GM12891 (cell line): Measurements from ENCODE around the gene FRA10AC1.

Experiments
- DNase-seq: peaks from one replicate; pipeline ENCODE4 v3.0.0; 2011; ENCODE audit warnings: low spot score; ENCODE audit not compliant: insufficient read length
- FAIRE-seq: peaks from 2 replicates; lab custom pipeline; 2011; peaks lifted over from hg19 to GRCh38; lab: Jason Lieb, UNC
- PAX5 ChIP-seq: IDR thresholded peaks from 2 replicates; pipeline ENCODE4 v1.6.1; 2011; ENCODE audit warnings: low read length, moderate library complexity, mild to moderate bottlenecking; ENCODE audit not compliant: insufficient read depth, severe bottlenecking
- POLR2A ChIP-seq: IDR thresholded peaks from 2 replicates; pipeline ENCODE4 v1.6.1; 2011; ENCODE audit warnings: low read depth, low read length, control low read depth
- POLR2AphosphoS5 ChIP-seq: IDR thresholded peaks from 2 replicates; pipeline ENCODE4 v1.6.1; 2011; ENCODE audit warnings: low read depth, low read length, control low read depth
- POU2F2 ChIP-seq: IDR thresholded peaks from 2 replicates; pipeline ENCODE4 v1.6.1; 2011; ENCODE audit warnings: low read depth, mild to moderate bottlenecking, control low read depth, low read length, moderate library complexity
- SPI1 ChIP-seq: IDR thresholded peaks from 2 replicates; pipeline ENCODE4 v1.6.1; 2011; ENCODE audit warnings: low read depth, low read length, control low read depth
- TAF1 ChIP-seq: IDR thresholded peaks from 2 replicates; pipeline ENCODE4 v1.6.1; 2011; ENCODE audit warnings: low read depth, low read length, control low read depth

FRA10AC1 gene

DNA sequence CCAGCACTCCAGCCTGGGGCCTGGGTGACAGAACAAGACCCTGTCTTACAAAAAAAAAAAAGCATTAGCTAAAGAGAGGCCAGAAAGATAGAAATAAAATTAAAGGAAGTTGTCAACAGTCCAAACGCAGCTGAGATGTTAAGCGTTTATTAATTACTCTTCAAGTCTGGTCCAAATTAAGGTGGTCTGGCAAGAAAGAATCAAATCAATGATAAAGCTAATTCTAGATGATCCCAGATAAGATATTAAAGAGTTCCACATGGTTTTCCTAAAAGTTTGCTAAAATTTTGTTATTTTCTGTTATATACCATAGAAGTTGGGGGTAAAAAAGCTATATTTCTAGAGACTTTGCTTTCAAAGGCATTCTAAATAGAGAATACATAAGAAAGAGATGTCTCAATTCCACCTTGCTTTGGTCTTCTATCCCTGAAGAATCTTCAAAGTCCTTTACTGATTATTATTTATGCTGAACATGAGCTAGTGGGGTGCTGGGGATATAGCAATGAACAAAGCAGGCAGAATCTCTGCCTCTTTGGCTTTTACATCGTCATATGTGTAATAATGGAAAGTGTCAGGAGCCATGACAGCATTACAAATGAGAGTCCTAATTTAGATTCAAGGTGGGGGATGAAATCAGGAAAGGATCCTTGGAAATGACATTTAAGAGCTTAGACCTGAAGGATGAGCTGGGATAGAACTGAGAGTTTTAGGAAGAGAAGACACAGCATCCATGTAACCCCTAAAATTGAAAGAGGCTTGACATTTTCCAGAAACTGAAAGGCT, 23.4 kb downstream of the FRA10AC1 start:
- TF ChIP-seq POLR2AphosphoS5 = no peak
- TF ChIP-seq POU2F2 = no peak
- no peak for TF ChIP-seq SPI1
- no peak for TF ChIP-seq TAF1
- TF ChIP-seq POLR2A = no peak
- no peak for TF ChIP-seq PAX5
- DNase-seq (no peak), FAIRE-seq (no peak)

DNA sequence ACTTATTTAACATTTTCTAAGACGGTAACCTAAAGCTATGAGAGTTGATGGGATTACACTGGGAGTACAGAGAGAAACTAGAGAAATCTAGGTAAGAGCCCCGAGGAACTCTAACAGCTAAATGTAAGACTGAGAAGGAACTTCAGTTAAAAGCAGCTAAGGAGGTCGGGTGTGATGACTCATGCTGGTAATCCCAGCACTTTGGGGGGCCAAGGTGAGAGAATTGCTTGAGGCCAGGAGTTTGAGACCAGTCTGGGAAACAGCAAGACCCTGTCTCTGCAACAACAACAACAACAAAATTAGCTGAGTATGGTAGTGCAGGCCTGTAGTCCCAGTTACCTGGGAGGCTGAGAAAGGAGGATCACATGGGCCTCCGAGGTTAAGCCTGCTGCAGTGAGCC, 24.0 kb downstream of the FRA10AC1 start:
- no peak for TF ChIP-seq TAF1
- no peak for TF ChIP-seq POLR2AphosphoS5
- no peak for TF ChIP-seq POU2F2
- TF ChIP-seq SPI1 = no peak
- no peak for TF ChIP-seq PAX5
- TF ChIP-seq POLR2A = no peak
- DNase-seq (no peak), FAIRE-seq (no peak)

DNA sequence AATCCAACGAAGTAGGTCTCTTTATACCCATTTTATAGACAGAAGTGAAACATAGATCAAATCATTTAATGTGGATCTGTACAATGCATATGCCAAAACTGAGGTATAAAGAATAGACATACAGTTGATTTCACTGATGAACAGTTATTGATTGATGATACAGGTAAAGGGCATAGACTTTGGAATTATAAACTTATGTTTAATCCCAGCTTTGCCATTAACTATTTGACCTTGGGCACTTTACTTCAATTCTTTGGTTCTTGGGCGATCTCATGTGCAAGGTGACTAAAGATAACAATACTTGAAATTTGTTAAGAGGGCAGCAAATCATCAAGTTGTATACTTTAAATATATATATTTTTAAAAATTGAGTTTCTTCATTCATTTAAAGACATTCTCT, 28.6 kb downstream of the FRA10AC1 start:
- DNase-seq (no peak), FAIRE-seq (no peak)
- TF ChIP-seq POLR2AphosphoS5 (no peak), PAX5 (no peak), POU2F2 (no peak), POLR2A (no peak), TAF1 (no peak), SPI1 (no peak)

DNA sequence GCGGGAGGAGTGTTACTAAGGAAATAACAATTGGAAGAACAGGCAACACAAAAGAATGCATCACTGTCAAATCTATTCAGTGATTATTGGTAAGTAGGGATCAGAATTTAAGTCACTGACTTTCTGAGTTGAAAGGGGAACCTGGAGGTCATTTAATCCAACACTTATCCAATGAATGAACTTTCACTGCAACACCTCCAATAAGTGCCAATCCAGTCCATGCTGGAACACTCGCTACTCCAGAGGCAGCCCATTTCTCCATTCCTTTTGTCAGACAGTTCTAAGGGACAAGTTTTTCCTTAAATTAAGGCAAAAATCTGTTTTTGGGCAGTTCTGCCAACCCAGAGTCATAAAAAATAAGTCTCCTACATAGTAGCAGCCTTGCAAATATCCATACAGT, 29.5 kb downstream of the FRA10AC1 start:
- DNase-seq (no peak), FAIRE-seq (no peak)
- TF ChIP-seq POLR2AphosphoS5 (no peak), POU2F2 (no peak), PAX5 (no peak), TAF1 (no peak), POLR2A (no peak), SPI1 (no peak)

DNA sequence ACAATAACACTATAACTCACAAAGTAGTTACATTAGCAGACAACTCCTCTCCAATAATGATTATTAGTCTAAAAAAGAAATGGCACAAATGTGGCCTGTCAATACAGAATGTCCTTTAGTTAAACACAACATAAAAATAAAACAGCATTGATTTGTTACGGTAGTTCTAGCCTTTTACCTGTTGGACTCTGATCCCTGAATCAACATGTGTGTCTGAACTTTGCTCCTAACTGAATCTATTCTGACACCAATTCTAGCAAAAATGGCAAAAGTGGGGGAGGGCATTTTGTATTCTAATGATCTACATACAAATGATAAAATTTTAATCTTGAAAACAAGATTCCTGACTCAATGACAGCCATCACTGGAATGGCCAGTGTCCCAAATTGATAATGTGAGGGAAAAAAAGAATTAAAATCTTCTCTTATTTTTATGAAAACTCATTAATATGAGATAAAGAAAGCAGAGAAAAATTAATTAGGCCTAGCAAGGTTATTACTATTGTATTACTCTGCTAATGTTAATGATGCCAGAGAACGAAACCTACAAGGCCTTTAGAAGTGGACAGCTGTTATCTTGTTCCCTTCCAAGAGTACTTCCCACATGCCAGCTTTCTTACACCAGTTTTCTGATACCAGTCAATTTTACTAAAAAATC, 30.2 kb downstream of the FRA10AC1 start:
- TF ChIP-seq TAF1 = no peak
- TF ChIP-seq POU2F2 = no peak
- no peak for TF ChIP-seq SPI1
- TF ChIP-seq PAX5 = no peak
- FAIRE-seq (no peak), DNase-seq (no peak)

DNA sequence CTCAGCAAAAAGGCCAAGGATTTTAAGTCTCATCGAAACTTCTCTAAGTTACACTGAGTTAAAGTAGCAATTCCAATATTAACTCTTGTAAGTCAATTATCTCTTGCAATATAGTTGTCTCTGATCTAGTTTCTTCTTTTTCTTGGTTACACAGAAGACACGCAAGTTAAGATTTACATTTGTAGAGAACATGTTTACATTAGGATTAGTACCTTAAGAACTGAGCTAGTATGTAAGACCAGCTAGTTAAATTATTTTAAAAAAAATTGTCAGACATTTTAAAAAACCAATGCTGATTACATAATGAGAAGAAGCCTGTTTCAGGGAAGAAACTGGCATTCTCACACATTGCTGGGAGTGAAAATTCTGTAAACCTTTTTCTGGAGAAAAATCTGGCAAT, 31.4 kb downstream of the FRA10AC1 start:
- FAIRE-seq (no peak), DNase-seq (no peak)
- TF ChIP-seq POLR2AphosphoS5 (no peak), SPI1 (no peak), TAF1 (no peak), POLR2A (no peak), PAX5 (no peak), POU2F2 (no peak)

DNA sequence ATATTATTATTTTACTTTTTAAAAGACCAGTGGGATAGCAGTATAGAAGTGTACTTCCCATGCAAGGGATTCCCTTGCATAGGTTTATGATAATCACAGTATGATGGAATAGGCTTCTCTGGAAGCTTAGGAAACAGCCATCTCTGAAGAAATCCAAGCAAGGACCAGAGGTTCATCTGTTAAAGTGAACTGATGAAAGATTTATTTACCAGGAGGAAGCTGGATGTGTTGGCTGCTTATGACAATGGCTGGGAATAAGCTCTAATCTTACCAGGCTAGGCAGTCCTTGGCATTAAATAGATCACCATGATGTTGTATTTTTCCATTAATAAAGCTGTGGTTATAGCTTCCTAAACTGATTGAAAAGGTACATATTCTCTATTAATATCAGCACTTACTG, 32.0 kb downstream of the FRA10AC1 start:
- no peak for FAIRE-seq
- no peak for DNase-seq

DNA sequence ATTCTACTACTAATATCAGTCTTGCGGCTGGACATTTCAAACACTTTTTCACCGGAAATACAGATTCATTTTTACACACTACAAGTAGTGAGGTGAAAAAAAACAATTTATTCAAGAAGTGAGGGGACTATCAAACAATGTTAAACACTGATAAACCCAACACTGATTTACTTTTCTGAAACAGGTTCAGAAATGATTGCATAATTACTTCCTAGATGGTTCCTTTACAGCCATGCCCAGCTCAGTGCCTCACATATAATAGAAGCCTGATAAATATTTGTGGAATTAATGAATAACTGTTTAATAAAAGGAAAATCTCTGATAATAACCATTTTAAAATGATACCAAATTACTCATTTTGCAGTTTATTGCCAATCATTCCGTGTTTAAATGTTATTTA, 34.6 kb downstream of the FRA10AC1 start:
- TF ChIP-seq POLR2A (no peak), POU2F2 (no peak), POLR2AphosphoS5 (no peak), PAX5 (no peak), SPI1 (no peak)
- DNase-seq (no peak), FAIRE-seq (no peak)

More for the DNA sequence above, 32.0 kb downstream of the FRA10AC1 start:
- TF ChIP-seq POU2F2 (no peak), POLR2A (no peak), POLR2AphosphoS5 (no peak), TAF1 (no peak), SPI1 (no peak), PAX5 (no peak)

DNA sequence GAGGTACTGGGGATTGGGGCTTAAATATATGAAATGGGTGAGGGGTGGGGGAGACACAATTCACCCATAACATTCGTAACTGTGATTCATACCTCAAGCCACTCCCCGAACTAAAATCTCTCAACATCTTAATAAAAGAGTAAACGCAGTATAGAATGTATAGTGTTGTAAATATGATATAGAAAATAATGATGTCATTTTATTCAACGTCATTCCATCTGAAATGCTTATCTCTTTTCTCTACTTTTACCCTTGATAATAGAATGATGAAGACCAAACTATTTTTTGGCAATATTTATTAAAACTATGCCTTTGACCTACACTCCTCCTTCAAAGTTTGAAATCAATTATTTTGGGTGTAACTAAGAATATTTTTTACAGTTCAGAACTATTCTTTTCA, 36.4 kb downstream of the FRA10AC1 start:
- TF ChIP-seq SPI1 (no peak), POU2F2 (no peak), PAX5 (no peak), POLR2AphosphoS5 (no peak), POLR2A (no peak), TAF1 (no peak)
- no peak for DNase-seq
- FAIRE-seq = no peak
